Left lung (tissue), 10 donors: ENCODE measurements around the gene NCOA1. TPM values are rescaled to one million over a fixed set of nuclear protein-coding genes. Genes with fewer than 3 reads are reported as not detected.

ENCODE experiments used
- ATAC-seq: fragments of 200-7000 bp; cut with Tn5 transposase; one replicate; pipeline ENCODE4 v1.9.1; 2020; ENCODE audit warnings: moderate library complexity
- DNase-seq, 4 donors: peaks; one replicate each; pipeline ENCODE4 v3.0.0-alpha.2; 2013 to 2020
- H3K27ac ChIP-seq, 2 donors: fragments of 200-600 bp; sonication (generic) in 1 of 2; one replicate each; pipeline versions ENCODE4 v1.5.0 to v1.8.0; 2020 to 2021
- H3K27me3 ChIP-seq, 2 donors: fragments of 200-600 bp; sonication (generic) in 1 of 2; one replicate each; pipeline versions ENCODE4 v1.5.0 to v1.8.0; 2020 to 2021
- H3K36me3 ChIP-seq, 2 donors: fragments of 200-600 bp; sonication (generic) in 1 of 2; one replicate each; pipeline versions ENCODE4 v1.5.0 to v1.8.0; 2020 to 2021
- H3K4me1 ChIP-seq, 2 donors: fragments of 200-600 bp; one replicate each; pipeline ENCODE4 v1.8.0; 2021
- H3K4me3 ChIP-seq, 2 donors: fragments of 200-600 bp; sonication (generic) in 1 of 2; one replicate each; pipeline versions ENCODE4 v1.5.0 to v1.8.0; 2020 to 2021; ENCODE audit warnings: mild to moderate bottlenecking in 1 of 2
- H3K9me3 ChIP-seq, 2 donors: fragments of 200-600 bp; sonication (generic) in 1 of 2; one replicate each; pipeline versions ENCODE4 v1.5.0 to v1.8.0; 2020 to 2021
- intact Hi-C, 2 donors: fragments of 100-400 bp; cut with DNase I; formaldehyde crosslinking; loops; one replicate each; pipeline versions ENCODE4 v1.11.2 to v1.14.2; 2022
- polyA plus RNA-seq, 6 donors: library from polyadenylated mRNA; unstranded; fragments of 120-200 nt; gene quantifications; one replicate each; pipeline ENCODE4 v1.2.1, GENCODE V29; 2013; ENCODE audit not compliant: insufficient read length in 6 of 6
- total RNA-seq, 2 donors: library from RNA; stranded (reverse); fragmentation: NEBNext Ultra II Directional; extraction: Animal tissue kit (Norgen Biotek cat#: 25700); gene quantifications; one replicate each; pipeline ENCODE4 v1.2.1, GENCODE V29; 2021
- TF ChIP-seq, protein P1 (sequence below), 2 donors: fragments of 200-600 bp; sonication (generic) in 1 of 2; IDR thresholded peaks; one replicate each; pipeline versions ENCODE4 v1.5.0 to v1.8.0; 2021; ENCODE audit warnings: antibody characterized with exemption in 2 of 2
- donor health status: DM: no; HTN: yes; CAD: no.
- donor health status: DM: no; HTN: no; CAD: no.

The NCOA1 gene
- total and polyA plus RNA-seq, 8 donors = 32.6 to 65.3 (median 59.7) TPM

DNA sequence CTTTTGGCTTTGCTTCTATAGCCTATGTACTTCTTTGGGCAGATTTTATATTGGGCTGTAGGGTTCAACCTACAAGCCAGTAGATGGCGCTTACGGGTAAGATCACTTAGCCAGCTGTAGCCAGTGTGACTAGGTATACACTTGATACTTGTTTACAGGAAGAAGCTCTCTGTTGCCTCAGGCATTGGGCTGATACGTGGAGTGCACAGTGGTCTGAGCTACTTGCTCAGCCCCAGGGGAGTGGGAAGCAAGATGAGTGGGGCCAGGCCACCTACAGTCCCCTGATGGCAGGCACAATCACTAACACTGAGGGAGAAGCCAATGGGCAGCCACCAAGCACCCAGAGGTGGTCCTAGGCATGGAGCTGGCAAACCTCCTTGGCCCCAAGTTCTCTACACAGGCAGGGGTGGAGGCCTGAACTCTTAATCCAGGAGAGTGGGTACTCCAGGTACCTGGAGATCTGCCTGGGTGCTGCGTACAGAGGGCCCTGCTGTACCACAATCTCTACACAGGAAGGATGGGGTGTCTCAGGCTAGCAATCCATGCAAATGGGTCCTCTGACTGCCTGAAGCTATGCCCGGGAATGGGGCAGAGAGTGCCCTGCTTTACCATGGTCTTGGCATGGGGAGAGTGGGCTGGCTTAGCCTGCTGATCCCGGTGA, 122.2 kb downstream of the NCOA1 start:
- Histone ChIP-seq H3K36me3 (no peaks in the 10 kb centered on the region), H3K4me1 (no peaks in the 10 kb centered on the region), H3K9me3 (no peaks in the 10 kb centered on the region), H3K4me3 (no peak overlapping the region), H3K27ac (no peak overlapping the region), H3K27me3 (no peaks in the 10 kb centered on the region)
- DNase-seq (no peak), ATAC-seq (peak; percentile 88)
- intact Hi-C loops = no loop called here
- TF ChIP-seq, protein P1, sequence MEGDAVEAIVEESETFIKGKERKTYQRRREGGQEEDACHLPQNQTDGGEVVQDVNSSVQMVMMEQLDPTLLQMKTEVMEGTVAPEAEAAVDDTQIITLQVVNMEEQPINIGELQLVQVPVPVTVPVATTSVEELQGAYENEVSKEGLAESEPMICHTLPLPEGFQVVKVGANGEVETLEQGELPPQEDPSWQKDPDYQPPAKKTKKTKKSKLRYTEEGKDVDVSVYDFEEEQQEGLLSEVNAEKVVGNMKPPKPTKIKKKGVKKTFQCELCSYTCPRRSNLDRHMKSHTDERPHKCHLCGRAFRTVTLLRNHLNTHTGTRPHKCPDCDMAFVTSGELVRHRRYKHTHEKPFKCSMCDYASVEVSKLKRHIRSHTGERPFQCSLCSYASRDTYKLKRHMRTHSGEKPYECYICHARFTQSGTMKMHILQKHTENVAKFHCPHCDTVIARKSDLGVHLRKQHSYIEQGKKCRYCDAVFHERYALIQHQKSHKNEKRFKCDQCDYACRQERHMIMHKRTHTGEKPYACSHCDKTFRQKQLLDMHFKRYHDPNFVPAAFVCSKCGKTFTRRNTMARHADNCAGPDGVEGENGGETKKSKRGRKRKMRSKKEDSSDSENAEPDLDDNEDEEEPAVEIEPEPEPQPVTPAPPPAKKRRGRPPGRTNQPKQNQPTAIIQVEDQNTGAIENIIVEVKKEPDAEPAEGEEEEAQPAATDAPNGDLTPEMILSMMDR (IDR thresholded peaks at IDR 0.05) = peak in 1 of 2 donors; percentile 13

DNA sequence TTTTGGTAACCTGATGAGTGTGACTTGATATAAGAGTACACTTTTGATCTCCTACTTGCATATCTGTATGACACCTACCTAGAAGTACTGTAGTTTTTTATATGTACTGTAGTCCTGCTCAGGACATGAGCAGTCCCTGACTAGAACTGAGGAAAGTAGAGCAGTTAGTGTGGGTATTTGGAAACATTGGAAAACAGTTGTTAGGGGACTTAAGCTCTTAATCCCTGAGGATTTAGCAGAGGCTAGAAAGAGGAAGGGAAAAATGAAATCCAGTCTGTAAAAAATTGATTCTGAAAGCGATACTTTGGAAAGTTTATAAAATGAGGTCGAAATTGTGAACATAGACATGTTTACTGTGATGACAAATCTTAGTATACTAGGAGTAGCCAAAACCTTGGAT, 125.6 kb downstream of the NCOA1 start:
- Histone ChIP-seq H3K9me3 (no peaks in the 10 kb centered on the region), H3K36me3 (no peaks in the 10 kb centered on the region), H3K4me3 (no peak overlapping the region), H3K4me1 (peaks cover 0 to 2% of the 10 kb centered on the region in 2 donors), H3K27me3 (no peaks in the 10 kb centered on the region), H3K27ac (no peak overlapping the region)
- intact Hi-C loops = no loop called here
- ATAC-seq (no peak), DNase-seq (no peak)
- TF ChIP-seq, protein P1 (IDR thresholded peaks at IDR 0.05) = no peak

DNA sequence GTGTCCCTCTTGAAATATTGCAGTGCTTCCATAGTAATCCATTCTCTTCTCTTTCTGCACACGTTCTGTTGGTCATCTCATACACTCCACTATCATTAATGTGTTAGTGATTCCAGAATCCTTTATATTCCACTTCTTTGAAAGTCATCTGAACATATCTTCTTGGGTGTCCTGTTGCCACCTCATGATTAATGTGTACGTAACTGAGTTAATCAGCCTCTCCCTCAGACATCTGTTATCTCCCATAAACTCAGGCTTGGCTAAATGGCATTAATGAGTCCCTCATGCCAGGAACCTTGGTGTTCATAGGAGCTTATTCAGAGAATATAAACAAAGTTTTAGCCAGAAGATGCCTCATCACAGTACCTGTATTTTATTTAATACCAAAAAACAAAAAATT, 126.4 kb downstream of the NCOA1 start:
- intact Hi-C loops = no loop called here
- no peaks in the 10 kb centered on the region for H3K27me3 ChIP-seq
- H3K9me3 ChIP-seq = no peaks in the 10 kb centered on the region
- no peaks in the 10 kb centered on the region for H3K36me3 ChIP-seq
- no peak overlapping the region for H3K4me3 ChIP-seq
- peaks cover 0 to 3% of the 10 kb centered on the region in 2 donors for H3K4me1 ChIP-seq
- DNase-seq (no peak), ATAC-seq (no peak)
- no peak overlapping the region for H3K27ac ChIP-seq
- TF ChIP-seq, protein P1 (IDR thresholded peaks at IDR 0.05) = no peak

DNA sequence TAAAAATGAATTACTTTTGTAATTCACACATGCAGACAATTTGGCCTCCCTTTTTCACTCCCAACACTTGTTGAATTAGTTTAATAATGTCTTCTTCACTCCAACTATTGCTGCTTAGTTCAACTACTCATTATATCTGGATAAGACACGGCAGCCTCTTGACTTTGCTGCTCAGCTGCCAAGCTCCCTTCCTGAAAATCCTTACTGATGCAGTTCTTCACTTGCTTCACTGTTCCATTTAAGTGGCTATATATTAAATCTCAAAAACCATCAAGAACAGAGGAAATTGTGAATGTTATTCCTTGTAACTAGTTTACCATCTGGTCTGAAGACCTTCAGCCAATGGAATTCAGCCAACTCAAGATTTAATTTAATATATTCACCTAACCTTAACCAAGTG, 127.1 kb downstream of the NCOA1 start:
- no peak for DNase-seq

DNA sequence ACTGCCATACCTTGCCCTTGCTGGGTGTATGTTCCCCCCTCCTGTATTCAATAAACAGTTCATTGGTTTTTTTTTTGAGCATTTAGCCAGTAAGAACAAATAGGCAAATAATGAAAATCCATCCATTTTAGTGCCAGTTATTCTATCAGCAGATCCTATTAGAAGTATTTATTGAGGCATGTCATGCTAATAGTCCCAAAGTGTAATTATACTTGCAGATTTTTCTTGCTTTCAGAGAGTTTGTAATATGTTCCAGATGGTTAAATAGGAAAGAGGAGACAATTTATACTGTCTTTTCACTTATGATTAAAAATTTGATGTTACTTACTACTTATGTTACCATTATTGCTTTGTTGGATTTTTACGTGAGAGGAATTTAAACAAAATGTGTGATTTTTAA, 127.6 kb downstream of the NCOA1 start:
- no peaks in the 10 kb centered on the region for H3K9me3 ChIP-seq
- TF ChIP-seq, protein P1 (IDR thresholded peaks at IDR 0.05) = no peak
- peaks cover 0 to 3% of the 10 kb centered on the region in 2 donors for H3K4me1 ChIP-seq
- no peaks in the 10 kb centered on the region for H3K27me3 ChIP-seq
- ATAC-seq = no peak
- no peak overlapping the region for H3K27ac ChIP-seq
- no peak for DNase-seq
- intact Hi-C loops = no loop called here
- no peak overlapping the region for H3K4me3 ChIP-seq
- H3K36me3 ChIP-seq = no peaks in the 10 kb centered on the region

More for the DNA sequence above, 127.1 kb downstream of the NCOA1 start:
- Histone ChIP-seq H3K27ac (no peak overlapping the region), H3K9me3 (no peaks in the 10 kb centered on the region), H3K4me1 (peaks cover 0 to 3% of the 10 kb centered on the region in 2 donors), H3K27me3 (no peaks in the 10 kb centered on the region), H3K4me3 (no peak overlapping the region), H3K36me3 (no peaks in the 10 kb centered on the region)
- intact Hi-C loops = no loop called here
- TF ChIP-seq, protein P1 (IDR thresholded peaks at IDR 0.05) = no peak
- ATAC-seq = no peak
